ENCODE measurements around the gene CEP170.

Gene CEP170

DNA sequence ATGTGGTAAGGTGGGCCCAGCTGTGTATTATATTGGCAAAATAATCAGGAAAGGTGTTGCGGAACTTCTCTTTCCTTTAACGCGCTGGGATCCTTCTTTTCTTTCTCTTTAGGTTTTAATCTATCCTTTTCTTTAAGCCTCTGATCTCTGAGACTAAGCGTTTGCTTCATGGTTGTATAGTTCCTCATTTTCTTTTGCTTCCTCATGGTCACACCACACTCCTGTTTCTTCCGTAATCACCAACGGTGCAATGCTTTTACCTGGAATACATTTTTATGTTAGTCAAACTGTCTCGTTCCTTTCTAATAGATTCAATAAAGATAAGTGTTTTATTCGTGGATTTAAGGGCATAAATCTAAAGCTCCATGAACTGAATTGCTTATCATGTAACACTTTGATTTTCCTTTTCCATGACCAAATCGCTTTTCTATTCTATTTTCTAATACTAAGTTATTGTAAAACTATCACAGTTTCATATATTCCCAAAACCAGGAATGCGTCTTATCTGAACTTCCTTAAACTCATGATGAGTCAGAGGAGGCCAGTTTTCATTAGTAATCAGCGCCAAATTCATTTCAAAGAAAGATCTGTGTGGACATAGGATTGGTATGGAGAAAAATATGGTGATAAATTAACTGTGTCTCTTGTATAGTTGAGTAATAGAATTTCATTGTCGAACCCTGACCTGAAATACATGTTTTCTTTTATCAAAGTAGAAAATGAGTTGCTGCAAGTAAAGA lies 13.0 kb upstream of the CEP170 start:
- DNase-seq (ENCODE audit: low spot score): no peak

DNA sequence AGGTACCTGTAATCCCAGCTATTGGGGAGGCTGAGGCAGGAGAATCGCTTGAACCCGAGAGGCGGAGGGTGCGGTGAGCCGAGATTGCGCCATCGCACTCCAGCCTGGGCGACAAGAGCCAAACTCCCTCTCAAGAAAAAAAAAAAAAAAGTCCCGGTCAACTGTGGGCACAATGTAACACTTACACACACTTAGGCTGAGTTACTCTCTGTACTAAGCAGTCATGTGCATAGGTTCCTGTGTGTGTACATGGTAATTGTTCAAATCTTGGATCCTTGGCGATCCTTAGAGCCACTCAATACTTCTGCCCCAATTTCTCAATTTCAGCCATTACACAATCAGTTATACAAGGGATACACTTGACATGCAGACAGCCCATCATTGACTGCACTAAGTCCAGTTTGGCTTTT lies 12.4 kb upstream of the CEP170 start:
- DNase-seq (ENCODE audit: low spot score): no peak

DNA sequence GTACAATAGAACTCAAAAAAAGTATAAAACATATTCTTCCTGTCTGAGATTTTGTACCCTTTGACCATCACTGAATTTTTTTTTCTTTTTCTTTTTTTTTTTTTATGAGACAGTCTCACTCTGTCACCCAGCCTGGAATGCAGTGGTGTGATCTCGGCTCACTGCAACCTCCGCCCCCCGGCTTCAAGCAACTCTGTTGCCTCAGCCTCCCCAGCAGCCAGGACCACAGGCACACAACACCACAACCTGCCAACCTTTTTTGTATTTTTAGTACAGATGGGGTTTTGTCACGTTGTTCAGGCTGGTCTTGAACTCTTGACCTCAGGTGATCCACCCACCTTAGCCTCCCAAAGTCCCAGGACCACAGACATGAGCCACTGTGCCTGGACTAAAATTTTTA lies 11.2 kb upstream of the CEP170 start:
- no peak for DNase-seq (ENCODE audit: low spot score)

GRCh38 chr1:243264717-243265116 lies 9.6 kb upstream of the CEP170 start:
- peak; percentile 78 for DNase-seq (ENCODE audit: low spot score)

GRCh38 chr1:243261390-243261789 lies 6.3 kb upstream of the CEP170 start:
- no peak for DNase-seq (ENCODE audit: low spot score)

DNA sequence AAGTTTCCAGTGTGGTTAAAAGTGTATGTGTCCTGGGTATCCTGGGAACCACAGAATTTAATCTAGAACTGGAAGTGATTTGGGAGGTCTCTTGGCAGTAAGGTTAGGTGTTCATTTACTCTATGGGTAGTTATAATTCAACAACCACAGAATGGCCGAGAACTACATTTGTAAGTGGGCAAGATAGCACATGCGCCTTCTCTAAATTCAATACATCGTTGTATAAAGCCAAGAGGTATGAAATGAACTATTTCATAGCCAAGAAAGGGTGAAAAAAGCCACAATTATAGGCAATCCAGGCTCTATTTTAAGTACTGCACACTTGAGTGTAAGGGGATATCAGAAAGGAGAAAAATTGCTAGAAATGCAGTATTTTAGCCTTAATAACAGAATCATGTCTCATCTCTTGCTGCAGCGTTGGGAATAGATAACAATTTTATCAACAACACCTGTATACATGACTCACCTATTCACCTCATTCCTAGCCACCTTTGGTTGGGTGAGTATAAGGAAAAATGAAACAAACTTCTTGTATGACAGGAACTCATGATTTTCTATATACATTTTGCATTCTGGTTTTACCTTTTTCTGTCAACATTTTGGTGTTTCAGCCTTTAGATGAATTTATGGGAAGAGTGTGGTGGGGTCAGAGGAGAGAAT lies 5.3 kb upstream of the CEP170 start:
- no peak for DNase-seq (ENCODE audit: low spot score)

DNA sequence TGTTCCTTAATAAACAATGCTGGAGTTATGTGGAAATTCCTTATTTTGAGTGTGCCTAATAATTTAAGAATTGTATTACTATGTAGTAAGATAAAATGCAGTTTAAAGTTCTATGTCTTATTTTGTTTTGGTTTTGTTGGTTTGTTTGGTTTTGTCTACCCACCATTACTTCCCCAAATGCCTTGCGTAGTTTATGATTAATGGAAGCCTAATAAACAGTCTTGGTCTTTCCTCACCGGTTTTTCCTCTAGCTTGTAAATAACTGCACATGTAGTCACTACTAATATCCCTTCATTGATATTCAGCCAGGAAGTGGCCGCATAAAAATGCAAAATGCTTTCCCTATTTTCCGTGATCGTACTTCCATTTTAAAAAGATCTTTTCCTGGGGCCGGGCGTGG lies 3.6 kb upstream of the CEP170 start:
- DNase-seq (ENCODE audit: low spot score): no peak

DNA sequence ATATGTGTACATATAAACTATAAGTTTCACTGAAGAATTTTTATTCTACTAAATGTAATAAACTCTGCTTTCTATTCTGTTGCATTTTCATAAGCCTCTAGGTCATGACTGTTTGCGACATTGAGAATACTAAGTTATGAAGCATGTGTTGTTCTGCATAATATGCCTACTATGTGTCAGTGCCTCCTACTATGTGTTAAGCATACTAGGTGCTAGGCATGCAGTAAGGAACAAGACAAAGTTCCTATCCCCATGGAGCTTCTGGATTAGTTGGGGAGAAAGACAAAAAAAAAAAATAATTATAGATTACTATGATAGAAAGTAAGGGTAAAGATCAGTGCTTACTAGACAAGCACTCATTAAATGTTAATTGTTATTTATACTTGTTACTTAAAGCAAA lies 2.1 kb upstream of the CEP170 start:
- DNase-seq (ENCODE audit: low spot score): no peak

DNA sequence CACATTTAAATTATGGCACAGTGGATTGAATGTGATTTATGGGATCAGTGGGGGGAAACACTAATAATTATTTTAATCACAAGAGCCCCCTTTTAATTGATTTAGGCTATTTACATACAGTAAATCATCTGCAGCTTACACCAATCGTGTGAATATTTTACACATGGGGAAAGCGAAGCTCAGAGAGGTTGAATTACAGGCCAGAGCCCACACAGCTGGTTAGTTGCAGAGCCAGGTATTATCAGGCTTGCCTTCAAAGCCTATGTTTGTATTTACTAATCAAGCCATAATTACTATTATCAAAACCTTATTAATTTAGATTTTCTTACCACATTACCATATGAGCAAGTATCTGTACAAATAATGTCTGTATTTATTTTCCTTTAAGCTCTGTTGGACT lies 1.5 kb upstream of the CEP170 start:
- no peak for DNase-seq (ENCODE audit: low spot score)

DNA sequence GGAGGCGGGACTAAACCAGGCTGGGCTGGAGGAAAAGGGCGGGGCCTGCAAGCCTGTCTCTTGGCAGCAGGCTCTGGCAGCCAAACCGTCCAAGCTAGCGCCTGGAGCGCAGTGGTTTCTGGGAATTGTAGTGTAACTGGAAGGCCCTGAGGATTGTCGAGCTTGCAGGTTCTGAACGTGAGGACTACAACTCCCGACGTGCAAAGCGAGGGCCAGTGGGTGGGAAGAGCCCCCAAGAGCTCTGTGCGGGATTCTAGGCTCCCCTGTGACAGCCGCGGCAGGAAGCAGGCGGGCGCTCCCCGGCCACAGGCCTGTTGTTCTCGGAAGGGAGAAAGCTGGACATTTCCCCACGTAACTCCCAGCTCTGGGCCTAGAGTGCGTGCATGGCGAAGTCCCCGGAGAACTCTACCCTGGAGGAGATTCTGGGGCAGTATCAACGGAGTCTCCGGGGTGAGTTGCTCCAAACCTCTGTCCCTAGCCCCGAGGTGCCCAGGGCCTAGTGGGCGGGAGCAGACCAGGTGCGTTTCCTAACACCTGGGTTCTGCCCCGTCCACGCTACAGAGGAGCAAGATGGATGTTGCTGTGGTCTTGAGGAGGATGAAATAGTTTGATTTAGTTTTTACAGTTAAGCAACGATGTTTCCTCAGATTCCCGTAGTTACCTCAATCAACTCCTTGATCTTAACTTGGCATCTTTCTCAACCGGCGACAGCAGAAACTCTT lies 871 bp upstream of the CEP170 start, which contains the start of gene SDCCAG8:
TSS of gene SDCCAG8 (plus strand) at position 251 of the 722 bp plus-strand sequence. CDS start at position 384, 133 bp downstream.
- DNase-seq (ENCODE audit: low spot score): peak; percentile 100

- DNase-seq (ENCODE audit: low spot score): peak; percentile 68
Observed at GRCh38 chr1:243254233-243254926, 701 bp downstream of the CEP170 start.

DNA sequence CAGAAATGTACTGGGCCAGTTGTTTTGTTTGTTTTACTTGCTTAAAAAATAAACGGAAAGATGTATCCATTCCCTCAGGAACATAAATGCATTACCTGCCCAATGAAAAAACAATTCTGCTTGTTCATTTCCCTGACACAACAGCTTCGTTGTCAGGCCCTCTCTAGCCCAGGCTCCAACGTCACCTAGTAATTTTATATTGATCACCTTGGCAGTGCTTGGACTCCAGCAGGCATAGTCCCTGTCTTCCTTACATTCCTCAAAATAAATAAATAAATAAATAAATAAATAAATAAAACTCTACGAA lies 1.2 kb downstream of the CEP170 start:
- DNase-seq (ENCODE audit: low spot score): peak; percentile 73

GRCh38 chr1:243253211-243253925 lies 1.7 kb downstream of the CEP170 start:
- peak; percentile 59 for DNase-seq (ENCODE audit: low spot score)

- no peak for DNase-seq (ENCODE audit: low spot score)
Observed at GRCh38 chr1:243251539-243251938, 3.5 kb downstream of the CEP170 start.

DNA sequence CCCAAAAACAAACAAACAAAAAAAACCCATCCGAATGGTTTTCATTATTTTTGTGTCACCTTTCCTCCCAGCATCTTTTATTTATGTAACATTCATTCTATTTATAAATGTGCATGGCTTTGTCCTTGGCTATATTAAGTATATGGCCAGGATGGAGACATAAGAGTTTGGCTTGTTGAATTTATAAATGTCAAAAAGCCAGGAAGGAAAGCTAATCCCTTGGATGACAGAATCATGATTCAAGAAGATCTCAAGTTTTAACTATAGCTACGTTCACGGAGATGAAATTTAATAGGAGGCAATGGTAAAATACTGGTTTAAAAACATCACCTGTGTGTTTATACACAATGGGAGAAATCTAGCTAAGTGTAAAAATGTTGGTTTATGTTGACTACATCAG lies 5.0 kb downstream of the CEP170 start:
- no peak for DNase-seq (ENCODE audit: low spot score)

DNA sequence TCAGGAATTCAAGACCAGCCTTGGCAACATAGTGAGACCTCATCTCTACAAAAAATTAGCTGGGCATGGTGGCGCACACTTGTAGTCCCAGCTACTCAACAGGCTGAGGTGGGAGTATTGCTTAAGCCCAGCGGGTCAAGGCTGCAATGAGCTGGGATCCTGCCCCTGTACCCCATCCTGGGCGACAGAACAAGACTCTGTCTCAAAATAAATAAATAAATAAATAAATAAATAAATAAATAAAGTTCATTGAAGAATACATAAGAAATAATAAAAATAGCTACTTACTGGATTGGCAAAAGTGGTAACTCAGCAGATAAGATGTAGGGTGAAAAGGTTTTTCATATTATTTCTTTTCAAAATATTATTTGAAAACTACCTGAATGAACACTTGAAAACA lies 5.9 kb downstream of the CEP170 start:
- no peak for DNase-seq (ENCODE audit: low spot score)

- no peak for DNase-seq (ENCODE audit: low spot score)
Observed at GRCh38 chr1:243247901-243248300, 7.2 kb downstream of the CEP170 start.

- peak; percentile 73 for DNase-seq (ENCODE audit: low spot score)
Observed at GRCh38 chr1:243246916-243247315, 8.2 kb downstream of the CEP170 start.

GRCh38 chr1:243244432-243244841 lies 10.6 kb downstream of the CEP170 start:
- DNase-seq (ENCODE audit: low spot score): no peak

DNA sequence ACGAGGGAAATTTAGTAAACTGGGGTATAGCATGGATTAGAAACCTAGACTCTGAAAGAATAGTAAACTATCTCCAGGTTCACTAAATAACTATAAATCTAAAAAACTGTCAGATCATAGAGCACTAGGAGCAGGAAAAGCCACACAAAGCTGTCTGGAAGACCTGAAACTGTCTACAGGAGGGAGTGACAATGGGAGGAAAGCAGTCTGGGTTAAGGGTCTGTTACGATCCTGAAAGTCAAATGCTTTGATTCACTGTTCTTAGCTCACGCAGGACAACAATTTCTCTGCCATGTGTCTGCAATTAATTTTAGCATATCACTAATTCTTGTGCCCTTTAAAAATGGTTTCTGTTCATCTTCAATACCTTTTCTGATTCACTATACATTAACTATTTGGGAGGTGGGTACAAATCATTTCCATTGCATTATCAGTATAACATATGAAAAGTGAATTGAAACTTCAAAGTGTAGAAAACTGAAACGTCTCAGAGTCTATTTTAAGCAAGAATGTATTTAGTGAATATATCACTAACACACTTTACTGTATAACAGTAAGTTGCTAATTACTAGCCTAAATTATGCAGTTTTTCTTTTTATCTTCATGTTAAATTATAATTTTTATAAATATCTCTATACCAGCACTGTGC lies 18.4 kb downstream of the CEP170 start:
- no peak for DNase-seq (ENCODE audit: low spot score)

GRCh38 chr1:243234978-243235647 lies 20.0 kb downstream of the CEP170 start:
- no peak for DNase-seq (ENCODE audit: low spot score)
